HepG2 (cell line): ENCODE results near the gene BICDL1.

Experiments used
- GTF2F1 ChIP-seq: fragments of 150-350 bp; IDR thresholded peaks from 2 replicates; pipeline ENCODE4 v1.6.1; 2014; ENCODE audit warnings: low read length
- NCOA1 ChIP-seq: sonication (generic); formaldehyde crosslinking; IDR thresholded peaks from 2 replicates; pipeline ENCODE4 v1.9.0; 2021; ENCODE audit warnings: missing genetic modification reagents
- PHF8 ChIP-seq: sonication (generic); formaldehyde crosslinking; IDR thresholded peaks from 2 replicates; pipeline ENCODE4 v1.5.0; 2020; ENCODE audit warnings: missing genetic modification reagents
- ZBTB8A ChIP-seq: sonication (generic); formaldehyde crosslinking; IDR thresholded peaks from 2 replicates; pipeline ENCODE4 v1.4.0; 2020; ENCODE audit warnings: mild to moderate bottlenecking, low read depth, missing genetic modification reagents, borderline replicate concordance
- TF ChIP-seq, protein P1 (sequence below): sonication (generic); formaldehyde crosslinking; IDR thresholded peaks from 2 replicates; pipeline ENCODE4 v1.8.0; 2022; ENCODE audit warnings: mild to moderate bottlenecking, missing genetic modification reagents, borderline replicate concordance

DNA sequence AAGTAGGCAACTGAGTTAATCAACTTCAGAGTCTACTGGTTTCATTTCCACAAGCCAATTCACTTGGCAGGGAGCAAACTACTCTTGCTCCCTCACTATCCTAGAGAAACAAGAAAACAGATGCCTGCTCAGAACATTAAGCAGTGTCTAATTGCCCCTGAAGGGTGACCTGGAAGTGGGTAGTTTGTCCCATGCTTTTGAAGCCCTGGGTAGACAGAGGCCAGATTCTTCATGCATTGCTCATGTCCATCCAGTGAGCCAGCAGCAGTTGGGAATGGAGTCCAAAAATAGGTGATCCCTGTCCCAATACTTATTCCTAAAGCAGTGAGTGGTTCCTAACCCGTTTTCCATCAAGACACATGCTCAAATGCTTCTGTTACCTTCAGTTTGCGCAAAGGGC is 48.8 kb downstream of the BICDL1 start:
- TF ChIP-seq, protein P1, sequence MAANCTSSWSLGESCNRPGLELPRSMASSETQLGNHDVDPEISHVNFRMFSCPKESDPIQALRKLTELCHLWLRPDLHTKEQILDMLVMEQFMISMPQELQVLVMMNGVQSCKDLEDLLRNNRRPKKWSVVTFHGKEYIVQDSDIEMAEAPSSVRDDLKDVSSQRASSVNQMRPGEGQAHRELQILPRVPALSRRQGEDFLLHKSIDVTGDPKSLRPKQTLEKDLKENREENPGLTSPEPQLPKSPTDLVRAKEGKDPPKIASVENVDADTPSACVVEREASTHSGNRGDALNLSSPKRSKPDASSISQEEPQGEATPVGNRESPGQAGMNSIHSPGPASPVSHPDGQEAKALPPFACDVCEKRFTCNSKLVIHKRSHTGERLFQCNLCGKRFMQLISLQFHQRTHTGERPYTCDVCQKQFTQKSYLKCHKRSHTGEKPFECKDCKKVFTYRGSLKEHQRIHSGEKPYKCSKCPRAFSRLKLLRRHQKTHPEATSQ (CRISPR knock-in tag): no peak
- TF ChIP-seq GTF2F1 (no peak), ZBTB8A (no peak), PHF8 (CRISPR knock-in tag) (no peak), NCOA1 (CRISPR knock-in tag) (no peak)
